Measurements from ENCODE around the gene PDCL2.
"Not testable (repeated sequence)": the region's sequence is repeated elsewhere in the genome, so short reads cannot be mapped to it uniquely, and the experiment has no call there.

Gene PDCL2

GRCh38 chr4:55600640-55601039 lies 8.6 kb upstream of the PDCL2 start:
- Histone ChIP-seq H4K20me1 (ENCODE audit: insufficient read depth, low read length, poor library complexity, severe bottlenecking) (no peaks in the 10 kb centered on the region), H3K9me2 (replicated peaks; ENCODE audit: low read depth, low read length) (no peaks in the 10 kb centered on the region), H3K4me1 (ENCODE audit: insufficient read depth, low read length, poor library complexity, severe bottlenecking) (no peaks in the 10 kb centered on the region), H3K4me3 (ENCODE audit: low read length, poor library complexity, severe bottlenecking) (no peak overlapping the region), H3K4me2 (ENCODE audit: low read depth, low read length, poor library complexity, severe bottlenecking) (no peak overlapping the region), H3K79me2 (ENCODE audit: insufficient read depth, low read length) (no peaks in the 10 kb centered on the region), H3K36me3 (ENCODE audit: insufficient read depth, low read length) (no peaks in the 10 kb centered on the region), H3K9ac (ENCODE audit: low read depth, low read length, poor library complexity, severe bottlenecking) (no peak overlapping the region), H3K9me3 (ENCODE audit: insufficient read depth, low read depth, low read length) (no peaks in the 10 kb centered on the region), H3K27me3 (ENCODE audit: insufficient read depth, low read length, poor library complexity, severe bottlenecking) (no peaks in the 10 kb centered on the region), H3F3A (ENCODE audit: low read depth) (no peaks in the 10 kb centered on the region), H2AFZ (ENCODE audit: low read length) (no peak overlapping the region)
- no peak for TF ChIP-seq CTCF (conservative IDR thresholded peaks at IDR 0.05; ENCODE audit: low read length)
- no peak for TF ChIP-seq EZH2phosphoT487 (IDR thresholded peaks at IDR 0.05; ENCODE audit: borderline replicate concordance)

- H3K9me2 ChIP-seq (replicated peaks; ENCODE audit: low read depth, low read length), result no peaks in the 10 kb centered on the region
- H3K4me1 ChIP-seq (ENCODE audit: insufficient read depth, low read length, poor library complexity, severe bottlenecking), result no peaks in the 10 kb centered on the region
- H3K36me3 ChIP-seq (ENCODE audit: insufficient read depth, low read length), result no peaks in the 10 kb centered on the region
- no peaks in the 10 kb centered on the region for H3K27me3 ChIP-seq (ENCODE audit: insufficient read depth, low read length, poor library complexity, severe bottlenecking)
- TF ChIP-seq EZH2phosphoT487 (IDR thresholded peaks at IDR 0.05; ENCODE audit: borderline replicate concordance) (no peak), CTCF (conservative IDR thresholded peaks at IDR 0.05; ENCODE audit: low read length) (no peak)
- no peak overlapping the region for H3K4me3 ChIP-seq (ENCODE audit: low read length, poor library complexity, severe bottlenecking)
- H3K4me2 ChIP-seq (ENCODE audit: low read depth, low read length, poor library complexity, severe bottlenecking), result no peak overlapping the region
- H2AFZ ChIP-seq (ENCODE audit: low read length), result no peak overlapping the region
- no peaks in the 10 kb centered on the region for H4K20me1 ChIP-seq (ENCODE audit: insufficient read depth, low read length, poor library complexity, severe bottlenecking)
- no peak overlapping the region for H3K9ac ChIP-seq (ENCODE audit: low read depth, low read length, poor library complexity, severe bottlenecking)
- H3F3A ChIP-seq (ENCODE audit: low read depth), result no peaks in the 10 kb centered on the region
- no peaks in the 10 kb centered on the region for H3K79me2 ChIP-seq (ENCODE audit: insufficient read depth, low read length)
- H3K9me3 ChIP-seq (ENCODE audit: insufficient read depth, low read depth, low read length), result no peaks in the 10 kb centered on the region
Observed at GRCh38 chr4:55598641-55599040, 6.6 kb upstream of the PDCL2 start.

GRCh38 chr4:55588160-55588559 lies 3.9 kb downstream of the PDCL2 start:
- no peaks in the 10 kb centered on the region for H4K20me1 ChIP-seq (ENCODE audit: insufficient read depth, low read length, poor library complexity, severe bottlenecking)
- no peak for TF ChIP-seq EZH2phosphoT487 (IDR thresholded peaks at IDR 0.05; ENCODE audit: borderline replicate concordance)
- TF ChIP-seq CTCF (conservative IDR thresholded peaks at IDR 0.05; ENCODE audit: low read length), result no peak
- no peaks in the 10 kb centered on the region for H3K79me2 ChIP-seq (ENCODE audit: insufficient read depth, low read length)
- no peaks in the 10 kb centered on the region for H3F3A ChIP-seq (ENCODE audit: low read depth)
- no peak overlapping the region for H3K4me2 ChIP-seq (ENCODE audit: low read depth, low read length, poor library complexity, severe bottlenecking)
- H3K9me2 ChIP-seq (replicated peaks; ENCODE audit: low read depth, low read length), result no peaks in the 10 kb centered on the region
- no peak overlapping the region for H3K9ac ChIP-seq (ENCODE audit: low read depth, low read length, poor library complexity, severe bottlenecking)
- no peaks in the 10 kb centered on the region for H3K4me1 ChIP-seq (ENCODE audit: insufficient read depth, low read length, poor library complexity, severe bottlenecking)
- no peaks in the 10 kb centered on the region for H3K27me3 ChIP-seq (ENCODE audit: insufficient read depth, low read length, poor library complexity, severe bottlenecking)
- H2AFZ ChIP-seq (ENCODE audit: low read length), result no peak overlapping the region
- H3K9me3 ChIP-seq (ENCODE audit: insufficient read depth, low read depth, low read length), result no peaks in the 10 kb centered on the region
- no peaks in the 10 kb centered on the region for H3K36me3 ChIP-seq (ENCODE audit: insufficient read depth, low read length)
- no peak overlapping the region for H3K4me3 ChIP-seq (ENCODE audit: low read length, poor library complexity, severe bottlenecking)

GRCh38 chr4:55582773-55583172 lies 9.3 kb downstream of the PDCL2 start:
- H4K20me1 ChIP-seq (ENCODE audit: insufficient read depth, low read length, poor library complexity, severe bottlenecking); H3K9me2 ChIP-seq (replicated peaks; ENCODE audit: low read depth, low read length); H3K9me3 ChIP-seq (ENCODE audit: insufficient read depth, low read depth, low read length); H3K36me3 ChIP-seq (ENCODE audit: insufficient read depth, low read length); H3K4me1 ChIP-seq (ENCODE audit: insufficient read depth, low read length, poor library complexity, severe bottlenecking); H3K4me2 ChIP-seq (ENCODE audit: low read depth, low read length, poor library complexity, severe bottlenecking); H3K9ac ChIP-seq (ENCODE audit: low read depth, low read length, poor library complexity, severe bottlenecking); H3F3A ChIP-seq (ENCODE audit: low read depth); H2AFZ ChIP-seq (ENCODE audit: low read length); H3K4me3 ChIP-seq (ENCODE audit: low read length, poor library complexity, severe bottlenecking); H3K79me2 ChIP-seq (ENCODE audit: insufficient read depth, low read length); H3K27me3 ChIP-seq (ENCODE audit: insufficient read depth, low read length, poor library complexity, severe bottlenecking): not testable (repeated sequence)

Data from Loucy (cell line).